ENCODE measurements around the gene SMAD7.

- no peak for TF ChIP-seq CTCF (IDR thresholded peaks at IDR 0.05 in 4 of 5, conservative IDR thresholded peaks at IDR 0.05 in 1 of 5)
- no peak for TF ChIP-seq POLR2A (IDR thresholded peaks at IDR 0.05)
Observed at GRCh38 chr18:48886520-48887293, 64.1 kb downstream of the SMAD7 start.

All from gastrocnemius medialis (tissue), 4 donors.